Adrenal gland (tissue), 12 donors: ENCODE data around the gene SIN3A. TPM values are rescaled to one million over a fixed set of nuclear protein-coding genes. Genes with fewer than 3 reads are reported as not detected.
"Not testable (repeated sequence)": the region's sequence is repeated elsewhere in the genome, so short reads cannot be mapped to it uniquely, and the experiment has no call there.

Source experiments
- DNase-seq, 7 donors: peaks; one replicate each; pipeline ENCODE4 v3.0.0-alpha.2; 2019 to 2020
- H3K27ac ChIP-seq, 5 donors: fragments of 200-600 bp; sonication (generic) in 4 of 5; 1 replicate in 3 of 5; 2 replicates in 2 of 5; pipeline versions ENCODE4 v1.5.1 to v1.8.0; 2016 to 2020; ENCODE audit warnings: mild to moderate bottlenecking in 1 of 5
- H3K27me3 ChIP-seq: fragments of 200-600 bp; 2 replicates; pipeline ENCODE4 v1.8.0; 2021
- H3K36me3 ChIP-seq, 2 donors: fragments of 200-600 bp; replicated peaks in 1 of 2; 1 replicate in 1 of 2; 2 replicates in 1 of 2; pipeline versions ENCODE4 v1.5.1 to v1.8.0; 2018 to 2022
- H3K4me1 ChIP-seq, 2 donors: fragments of 200-600 bp; replicated peaks in 1 of 2; 1 replicate in 1 of 2; 2 replicates in 1 of 2; pipeline versions ENCODE4 v1.5.1 to v1.8.0; 2018 to 2021
- H3K4me3 ChIP-seq, 4 donors: fragments of 200-600 bp; sonication (generic) in 3 of 4; one replicate each; pipeline ENCODE4 v1.5.1; 2016 to 2018
- H3K9me3 ChIP-seq, 3 donors: fragments of 200-600 bp; sonication (generic) in 1 of 3; replicated peaks in 1 of 3; 1 replicate in 2 of 3; 2 replicates in 1 of 3; pipeline versions ENCODE4 v1.5.1 to v1.8.0; 2016 to 2021
- CTCF ChIP-seq, 6 experiments: fragments of 450-650 bp in 4 of 6; fragments of 200-600 bp in 2 of 6; sonication (generic) in 1 of 6; IDR thresholded peaks; 1 replicate in 5 of 6; 2 replicates in 1 of 6; pipeline versions ENCODE4 v1.5.1 to v1.8.0; 2016 to 2021; ENCODE audit warnings: antibody characterized with exemption in 6 of 6, mild to moderate bottlenecking in 2 of 6, moderate library complexity in 1 of 6
- POLR2A ChIP-seq, 2 donors: fragments of 450-650 bp; IDR thresholded peaks; one replicate each; pipeline ENCODE4 v1.6.1; 2017; ENCODE audit warnings: antibody characterized with exemption in 2 of 2, mild to moderate bottlenecking in 2 of 2, moderate library complexity in 1 of 2
- WGBS, 4 donors: extraction: QIAGEN DNeasy Blood & Tissue Kit in 2 of 4; methylation state at CpG; one replicate each; pipeline versions ENCODE4 v1.1.5 to v1.1.7; 2013 to 2017; 5-methylcytosine and 5-hydroxymethylcytosine counted together
- intact Hi-C, 2 donors: fragments of 100-400 bp; cut with DNase I; formaldehyde crosslinking; loops; one replicate each; pipeline versions ENCODE4 v1.14.1 to v1.15.0; 2022 to 2023
- polyA plus RNA-seq, 3 donors: library from polyadenylated mRNA; stranded (reverse); fragments of 200-250 nt in 2 of 3; fragments of 350-450 nt in 1 of 3; fragmentation: Illumina TruSeq in 1 of 3; extraction: RNeasy Lipid Tissue Mini Kit (QIAGEN cat#74804) in 1 of 3; gene quantifications; one replicate each; pipeline ENCODE4 v1.2.3, GENCODE V29; 2013 to 2014
- total RNA-seq, 9 donors: library from RNA; depleted of rRNA in 4 of 9; stranded (reverse); fragments of >200 nt in 4 of 9; fragments of 120-200 nt in 1 of 9; fragmentation: NEBNext Ultra II Directional in 1 of 9; extraction: Animal tissue kit (Norgen Biotek cat#: 25700) in 1 of 9; gene quantifications; one replicate each; pipeline versions ENCODE4 v1.1.0 to v1.2.4, GENCODE V29; 2013 to 2023
- donor health status: healthy with polysubstance abuse.
- donor health status: Bipolar disorder and iron deficiency.
- donor health status: DM: yes; HTN: yes; CAD: no.
- donor health status: DM: no; HTN: no; CAD: no.
- donor health status: DM: no; HTN: no; CAD: no.
- donor health status: DM: yes; HTN: yes; CAD: no.

The SIN3A gene
- total and polyA plus RNA-seq, 12 donors = 11.1 to 72.7 (median 32.0) TPM

DNA sequence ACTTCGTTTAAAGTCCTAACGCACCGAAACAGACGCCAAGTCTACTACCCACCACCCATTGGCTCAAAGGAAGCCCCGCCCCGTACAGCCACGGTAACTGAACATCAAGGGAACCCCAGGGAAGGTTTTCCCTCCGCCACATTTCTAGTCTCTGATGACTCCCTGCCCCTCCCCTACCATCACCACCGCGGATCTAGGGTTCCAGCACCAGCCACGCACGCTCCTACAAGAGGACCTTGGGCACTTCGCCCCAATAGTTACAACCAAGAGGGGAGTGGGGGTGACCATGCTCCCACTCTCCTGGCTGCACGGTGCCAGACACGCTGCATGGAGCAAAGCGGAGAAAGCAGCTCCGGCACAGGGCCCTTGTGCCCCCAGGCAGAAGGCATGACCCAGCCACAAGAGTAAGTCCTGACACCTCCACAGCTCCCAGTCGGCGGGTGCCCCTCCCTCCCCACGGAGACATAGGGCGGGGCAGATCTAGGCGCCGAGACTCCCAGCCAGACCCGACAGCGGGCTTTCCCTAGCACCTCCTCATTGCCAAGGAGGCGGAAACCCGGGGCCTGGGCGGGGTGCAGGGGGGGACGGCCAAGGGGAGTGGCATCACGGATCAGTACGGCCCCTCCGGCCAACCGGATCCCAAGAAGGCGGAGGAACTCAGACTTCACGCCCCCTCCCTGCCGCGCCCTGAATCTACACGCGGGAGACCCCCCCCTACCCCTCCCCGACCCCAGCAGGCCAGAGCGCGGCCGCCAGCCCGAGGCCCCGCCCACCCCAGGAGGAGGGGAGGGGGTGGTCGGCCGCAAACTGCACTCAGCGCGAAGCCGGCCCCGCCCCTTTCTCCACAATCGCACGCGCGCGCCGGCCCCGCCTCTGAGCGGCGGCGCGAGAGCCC lies 936 bp downstream of the SIN3A start:
- DNase-seq = peak; percentile 97 to 99 (median 98)
- peaks cover 19 to 33% of the 10 kb centered on the region in 2 donors for H3K4me1 ChIP-seq

GRCh38 chr15:75449585-75450306 lies 1.7 kb downstream of the SIN3A start:
- Histone ChIP-seq H3K4me3 (peak overlapping the region in 2 of 4 donors; percentile 12 to 77), H3K36me3 (no peaks in the 10 kb centered on the region), H3K4me1 (peaks cover 19 to 34% of the 10 kb centered on the region in 2 donors), H3K27ac (peak overlapping the region; percentile 67 to 98 (median 94)), H3K9me3 (no peaks in the 10 kb centered on the region), H3K27me3 (no peaks in the 10 kb centered on the region)
- intact Hi-C loops = loop anchor here in 1 of 2 donors (10.0 kb wide), 2 partner anchors 65 to 75 kb away; no protein-coding TSS in a partner anchor
- WGBS, 4 donors = 28 to 32% (median 31%) methylated on average over 14 of the region's 14 CpGs
- no peak for TF ChIP-seq POLR2A (IDR thresholded peaks at IDR 0.05)
- no peak for TF ChIP-seq CTCF (IDR thresholded peaks at IDR 0.05)
- DNase-seq = peak in 6 of 7 donors; percentile 17 to 62 (median 40)

More for the DNA sequence above, 936 bp downstream of the SIN3A start:
- Histone ChIP-seq H3K27ac (peak overlapping the region; percentile 51 to 98 (median 94)), H3K36me3 (no peaks in the 10 kb centered on the region), H3K4me3 (peak overlapping the region; percentile 14 to 96 (median 54)), H3K9me3 (no peaks in the 10 kb centered on the region), H3K27me3 (no peaks in the 10 kb centered on the region)
- intact Hi-C loops = loop anchor here in 1 of 2 donors (10.0 kb wide), 1 partner anchor 64 kb away; no protein-coding TSS in a partner anchor
- TF ChIP-seq CTCF (IDR thresholded peaks at IDR 0.05) (no peak), POLR2A (IDR thresholded peaks at IDR 0.05) (peak in 1 of 2 donors; percentile 54)
- WGBS, 4 donors = 0 to 1% (median 1%) methylated on average over 15 to 61 of the region's 62 CpGs

- peak in 5 of 7 donors; percentile 24 to 57 (median 27) for DNase-seq
- intact Hi-C loops = loop anchor here in 1 of 2 donors (10.0 kb wide), 1 partner anchor 73 kb away; no protein-coding TSS in a partner anchor
- not testable (repeated sequence) for H3K36me3 ChIP-seq
Observed at GRCh38 chr15:75448171-75448570, 3.3 kb downstream of the SIN3A start.

GRCh38 chr15:75446151-75446550 lies 5.3 kb downstream of the SIN3A start:
- no peak for DNase-seq
- WGBS, 4 donors = 77 to 89% (median 81%) methylated on average over 3 of the region's 3 CpGs
- no peak for TF ChIP-seq POLR2A (IDR thresholded peaks at IDR 0.05)
- TF ChIP-seq CTCF (IDR thresholded peaks at IDR 0.05) = no peak
- no peaks in the 10 kb centered on the region for H3K27me3 ChIP-seq
- no peak overlapping the region for H3K27ac ChIP-seq
- H3K4me1 ChIP-seq = peaks cover 25 to 40% of the 10 kb centered on the region in 2 donors
- no peaks in the 10 kb centered on the region for H3K9me3 ChIP-seq
- no peaks in the 10 kb centered on the region for H3K36me3 ChIP-seq
- intact Hi-C loops = loop anchor here in 1 of 2 donors (10.0 kb wide), 1 partner anchor 71 kb away; no protein-coding TSS in a partner anchor
- H3K4me3 ChIP-seq = no peak overlapping the region

More at GRCh38 chr15:75448171-75448570, 3.3 kb downstream of the SIN3A start:
- not testable (repeated sequence) for H3K9me3 ChIP-seq, H3K27ac ChIP-seq, H3K27me3 ChIP-seq, H3K4me3 ChIP-seq
- 78 to 87% (median 83%) methylated on average over 13 of the region's 13 CpGs for WGBS, 4 donors
- H3K4me1 ChIP-seq = peaks cover 31 to 46% of the 10 kb centered on the region in 2 donors

- not testable (repeated sequence) for H3K9me3 ChIP-seq, H3K27me3 ChIP-seq, H3K27ac ChIP-seq, H3K4me3 ChIP-seq, DNase-seq, H3K36me3 ChIP-seq
- WGBS, 4 donors = 92 to 94% (median 92%) methylated on average over 10 of the region's 10 CpGs
- H3K4me1 ChIP-seq = peaks cover 25 to 40% of the 10 kb centered on the region in 2 donors
- intact Hi-C loops = loop anchor here in 1 of 2 donors (10.0 kb wide), 1 partner anchor 71 kb away; no protein-coding TSS in a partner anchor
Observed at GRCh38 chr15:75445324-75445723, 6.2 kb downstream of the SIN3A start.

DNA sequence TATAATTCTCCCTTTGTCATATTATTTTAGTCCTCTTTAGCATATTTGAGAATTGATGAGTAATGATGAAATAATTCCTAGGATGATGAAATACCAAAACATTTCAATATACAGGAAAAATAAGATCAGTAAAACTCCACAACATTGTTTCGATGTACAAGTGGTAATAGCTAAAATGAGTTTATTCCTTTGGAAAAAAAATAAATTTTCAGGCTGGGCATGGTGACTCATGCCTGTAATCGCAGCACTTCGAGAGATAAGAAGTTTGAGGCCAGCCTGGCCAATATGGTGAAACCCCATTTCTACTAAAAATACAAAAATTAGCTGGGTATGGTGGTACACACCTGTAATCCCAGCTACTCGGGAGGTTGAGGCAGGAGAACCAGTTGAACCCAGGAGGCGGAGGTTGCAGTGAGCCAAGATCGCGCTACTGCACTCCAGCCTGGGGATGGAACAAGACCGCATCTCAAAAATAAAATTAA lies 7.5 kb downstream of the SIN3A start:
- not testable (repeated sequence) for H3K36me3 ChIP-seq, H3K27me3 ChIP-seq, H3K4me3 ChIP-seq, H3K9me3 ChIP-seq
- intact Hi-C loops = loop anchor here in 1 of 2 donors (10.0 kb wide), 1 partner anchor 69 kb away; no protein-coding TSS in a partner anchor
- H3K4me1 ChIP-seq = peaks cover 17 to 29% of the 10 kb centered on the region in 2 donors
- 63 to 75% (median 72%) methylated on average over 8 of the region's 8 CpGs for WGBS, 4 donors
- H3K27ac ChIP-seq = peak overlapping the region in 2 of 5 donors; percentile 50 to 58
- peak in 3 of 7 donors; percentile 38 to 57 (median 52) for DNase-seq
